Activated gamma-delta T cell (primary cell): Measurements from ENCODE around the gene SPATA31C1.
"Not testable (repeated sequence)": the region's sequence is repeated elsewhere in the genome, so short reads cannot be mapped to it uniquely, and the experiment has no call there.

Source experiments
- DNase-seq: peaks from one replicate; lab custom pipeline; 2025; lab: John Stamatoyannopoulos, UW
- total RNA-seq, 2 donors: gene quantifications; one replicate each; lab custom pipeline; 2026; lab: John Stamatoyannopoulos, UW

Gene SPATA31C1
- total RNA-seq, result 0 reads per million in 2 donors

DNA sequence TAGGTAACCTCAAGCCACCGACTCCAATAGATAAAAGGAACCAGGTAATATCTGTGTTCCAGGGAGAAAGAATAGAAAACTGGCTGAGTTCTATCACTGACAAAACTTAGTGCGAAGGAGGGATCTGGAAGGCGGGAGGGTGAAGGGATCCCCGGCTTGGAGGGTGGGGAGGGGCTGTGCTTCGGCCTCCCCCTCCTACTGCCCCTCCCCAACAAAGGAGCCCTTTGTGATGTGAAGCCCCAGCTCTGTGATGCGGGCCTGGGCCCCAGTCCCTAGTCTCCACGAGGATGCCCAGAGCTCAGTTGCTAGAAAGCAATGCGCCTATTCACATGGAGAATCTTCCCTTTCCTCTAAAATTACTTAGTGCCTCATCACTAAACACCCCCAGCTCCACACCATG is at the start of gene SPATA31C1:
TSS of gene SPATA31C1 (plus strand) at position 301 of the 400 bp plus-strand sequence.
- not testable (repeated sequence) for DNase-seq

DNA sequence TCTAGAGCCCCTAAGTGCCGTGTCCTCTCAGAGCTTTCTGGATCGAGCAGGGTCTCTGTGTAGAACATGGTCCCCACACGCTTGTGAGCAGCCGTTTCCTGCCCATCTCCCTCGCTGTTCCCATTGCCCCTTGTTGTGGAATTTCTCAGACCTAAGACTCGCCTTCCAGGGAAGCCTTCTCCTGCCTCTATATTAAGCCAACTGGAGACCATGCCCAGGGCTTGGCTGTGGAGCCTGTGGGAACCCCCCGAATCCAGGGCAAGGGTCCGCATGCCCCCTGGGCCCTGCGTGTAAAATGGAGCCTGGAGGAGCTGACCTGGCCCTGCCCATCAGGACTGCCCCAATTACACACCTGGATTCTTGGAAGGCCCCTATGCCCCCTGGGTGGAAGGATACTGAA is 49.6 kb upstream of the SPATA31C1 start:
- DNase-seq, result no peak

GRCh38 chr9:87868635-87869034 is 49.1 kb upstream of the SPATA31C1 start:
- DNase-seq, result no peak

DNA sequence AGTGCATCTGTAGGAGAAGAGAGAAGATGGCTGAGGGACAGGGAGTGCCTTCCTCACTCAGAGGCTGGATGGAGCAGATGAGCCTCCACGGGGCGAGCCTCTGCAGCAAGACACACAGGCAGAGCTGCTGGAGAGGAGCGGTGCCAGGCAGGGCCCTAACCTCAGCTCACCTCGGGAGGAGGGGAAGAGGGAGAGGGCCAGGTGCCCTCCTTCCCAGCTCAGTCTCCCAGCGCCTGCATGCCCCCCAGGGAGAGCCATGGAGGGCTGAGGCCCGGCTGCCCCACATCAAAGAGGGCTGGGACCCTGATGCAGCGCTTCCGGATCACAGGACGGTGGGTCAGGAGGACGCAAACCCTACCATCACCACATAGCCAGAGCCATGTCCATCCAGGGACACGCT is 48.7 kb upstream of the SPATA31C1 start:
- DNase-seq, result no peak

DNA sequence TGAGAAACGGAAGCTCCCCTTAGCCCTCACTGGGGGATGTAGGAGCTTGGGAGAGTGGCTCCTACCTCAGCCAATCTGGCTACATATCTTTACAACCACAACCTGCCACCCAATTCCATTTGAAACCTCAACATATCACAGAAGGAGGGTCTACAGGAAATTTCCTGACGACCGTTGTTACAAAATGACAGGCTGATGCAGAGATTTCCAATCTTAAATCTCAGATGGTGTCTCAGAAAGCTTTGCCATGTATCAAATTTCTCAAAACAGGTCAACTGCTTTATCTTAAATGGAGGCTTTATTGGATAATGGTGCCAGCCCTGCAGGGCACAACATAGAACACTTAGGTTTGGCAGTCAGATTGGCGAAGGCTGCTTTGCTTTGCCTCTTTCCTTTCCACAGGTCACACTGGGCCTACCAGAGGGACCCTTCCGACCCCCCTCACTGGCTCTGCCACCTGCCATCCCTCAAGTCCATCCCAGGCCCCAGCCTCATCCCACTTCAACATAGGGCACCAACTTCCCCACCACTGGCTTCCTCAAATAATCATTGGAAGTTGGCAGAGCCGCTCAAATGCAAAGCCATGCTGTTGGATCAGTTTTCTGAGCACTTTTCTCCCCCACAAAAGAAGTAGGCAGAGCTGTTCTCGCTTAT is 46.2 kb upstream of the SPATA31C1 start:
- DNase-seq, result no peak

DNA sequence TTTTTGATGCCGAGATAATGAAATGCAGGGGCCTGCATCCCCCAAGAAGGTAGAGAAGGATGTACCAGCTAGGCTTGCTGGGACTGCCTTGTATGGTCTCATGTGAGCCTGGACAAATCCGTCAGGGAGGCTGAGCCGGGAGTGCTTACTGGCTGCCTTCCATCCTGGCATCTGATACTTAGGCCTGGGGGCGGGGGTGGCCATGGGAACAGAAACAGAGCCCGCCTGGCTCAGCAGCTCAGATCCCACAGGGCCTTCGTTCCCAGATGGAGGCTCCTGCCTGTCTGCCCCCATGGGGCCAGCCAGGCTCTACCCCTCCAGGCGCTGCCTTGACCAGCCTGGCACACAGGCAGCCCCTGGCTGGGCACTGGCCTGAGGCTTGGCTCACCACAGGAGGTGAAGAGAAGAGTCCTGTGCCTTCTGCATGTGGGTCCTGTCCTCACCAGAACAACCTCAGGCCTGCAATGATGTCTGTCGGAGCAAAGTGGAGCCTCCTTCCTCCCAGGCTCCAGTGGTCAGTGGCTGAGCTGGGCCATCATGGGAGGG is 45.6 kb upstream of the SPATA31C1 start:
- DNase-seq, result no peak

DNA sequence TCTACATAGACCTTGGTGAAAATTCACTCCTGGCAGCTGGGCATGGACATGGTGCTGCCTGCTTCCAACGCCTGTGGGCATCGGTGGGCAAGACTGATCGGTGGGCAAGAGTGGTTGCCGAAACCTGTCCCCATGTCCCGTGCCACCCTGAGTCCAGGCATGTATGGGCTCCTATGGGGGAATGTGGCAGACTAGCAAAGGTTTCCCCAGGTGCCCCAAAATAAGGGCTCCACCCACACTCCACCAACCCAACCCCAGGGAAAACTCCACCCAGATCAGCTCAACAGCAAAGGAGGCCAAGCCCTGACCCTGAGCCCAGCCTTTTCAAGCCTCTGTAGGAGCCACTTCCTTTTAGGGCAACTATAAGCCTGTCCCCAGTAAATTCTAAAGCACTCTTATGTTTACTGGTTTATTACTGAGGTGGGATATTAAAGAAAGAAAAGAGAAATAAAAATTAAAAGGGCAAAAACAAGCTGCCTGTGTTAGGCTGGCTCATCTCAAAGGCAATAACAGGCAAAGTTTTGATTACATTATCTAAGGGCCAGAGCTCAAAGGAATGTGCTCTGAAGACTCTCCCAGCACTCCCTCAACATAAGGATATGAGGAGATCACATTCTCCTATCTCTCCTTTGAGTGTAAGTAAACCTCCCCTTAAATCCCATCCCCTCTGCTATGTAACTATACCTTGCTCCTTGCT is 44.0 kb upstream of the SPATA31C1 start:
- DNase-seq, result no peak

DNA sequence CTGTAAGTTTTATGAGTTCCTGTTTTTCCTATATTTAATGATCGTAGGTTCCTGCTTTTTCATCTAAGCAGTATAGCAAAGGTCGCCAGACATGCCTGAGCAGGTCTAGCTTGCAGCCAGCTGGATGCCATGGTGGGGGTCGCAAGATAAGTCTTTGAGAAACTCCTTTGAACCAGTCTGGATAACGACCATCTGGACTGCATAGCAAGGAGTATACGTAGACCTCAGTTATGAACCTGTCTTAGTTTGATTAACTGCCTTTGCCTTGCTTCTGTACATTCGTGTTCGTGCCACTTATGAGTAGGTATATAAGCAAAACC is 43.5 kb upstream of the SPATA31C1 start:
- DNase-seq, result no peak

DNA sequence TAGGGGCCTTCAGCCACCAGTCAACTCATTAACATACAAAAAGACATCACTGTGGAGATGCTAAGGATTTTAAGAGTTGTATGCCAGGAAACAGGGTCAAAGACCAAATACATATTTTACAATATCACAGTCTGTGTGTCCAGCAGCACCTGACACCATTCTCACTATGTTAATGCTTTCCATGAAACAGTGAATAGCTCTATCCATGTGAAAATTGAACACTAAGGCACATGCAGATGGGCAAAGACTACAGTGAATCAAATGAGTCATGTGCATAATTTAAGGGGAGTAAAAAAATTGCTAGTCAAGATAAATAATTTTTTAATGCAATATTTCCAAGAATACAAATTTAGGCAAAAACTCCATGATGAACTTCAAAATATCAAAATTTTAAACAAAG is 42.7 kb upstream of the SPATA31C1 start:
- no peak for DNase-seq

DNA sequence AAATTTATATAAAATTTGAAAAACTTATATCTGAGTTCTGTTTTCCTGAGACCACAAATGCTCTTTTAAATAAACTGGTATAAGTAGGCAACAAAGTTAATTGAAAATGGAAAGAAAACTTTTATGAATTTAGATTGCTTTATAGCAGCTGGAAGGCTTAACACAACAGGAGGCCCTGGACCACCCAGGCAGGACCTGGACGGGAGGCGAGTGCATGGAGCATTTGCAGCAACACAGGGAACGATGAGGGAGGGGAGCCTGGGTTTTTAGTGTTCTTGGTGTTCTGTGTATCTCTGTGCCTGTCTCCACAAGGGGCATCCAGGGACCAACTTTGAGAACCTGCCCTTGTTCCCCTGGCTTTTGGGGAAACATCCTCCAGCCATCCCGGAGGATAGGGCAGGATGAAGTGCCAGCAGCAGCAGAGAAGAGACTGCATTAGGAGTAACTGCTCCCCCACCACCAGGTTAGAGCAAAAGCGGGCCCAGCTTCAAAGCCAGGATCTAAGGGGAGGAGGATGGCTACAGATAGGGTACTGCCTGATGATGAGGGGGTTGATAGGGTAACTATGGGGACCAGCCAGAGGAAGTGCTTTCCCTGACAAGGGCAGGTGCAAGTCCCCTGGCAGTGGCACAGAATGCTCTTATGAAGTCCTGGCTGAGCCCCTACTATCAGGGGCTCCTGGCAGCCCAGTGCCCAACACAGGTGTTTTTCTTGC is 41.8 kb upstream of the SPATA31C1 start:
- no peak for DNase-seq

GRCh38 chr9:87876708-87877107 is 41.1 kb upstream of the SPATA31C1 start:
- no peak for DNase-seq

- DNase-seq, result no peak
These were observed 38.7 kb upstream of the SPATA31C1 start for GRCh38 chr9:87878989-87879511.

- DNase-seq, result no peak
These were observed 37.6 kb upstream of the SPATA31C1 start for GRCh38 chr9:87880116-87880515.

- DNase-seq, result no peak
These were observed 37.1 kb upstream of the SPATA31C1 start for GRCh38 chr9:87880683-87881082.

- DNase-seq, result no peak
These were observed 35.1 kb upstream of the SPATA31C1 start, which contains the start of gene SPATA31E1 for GRCh38 chr9:87882627-87883026. SPATA31E1 (plus strand) TSS chr9:87882877; CDS start chr9:87882892, 15 bp downstream.

- no peak for DNase-seq
These were observed 34.5 kb upstream of the SPATA31C1 start for GRCh38 chr9:87883274-87883673.

DNA sequence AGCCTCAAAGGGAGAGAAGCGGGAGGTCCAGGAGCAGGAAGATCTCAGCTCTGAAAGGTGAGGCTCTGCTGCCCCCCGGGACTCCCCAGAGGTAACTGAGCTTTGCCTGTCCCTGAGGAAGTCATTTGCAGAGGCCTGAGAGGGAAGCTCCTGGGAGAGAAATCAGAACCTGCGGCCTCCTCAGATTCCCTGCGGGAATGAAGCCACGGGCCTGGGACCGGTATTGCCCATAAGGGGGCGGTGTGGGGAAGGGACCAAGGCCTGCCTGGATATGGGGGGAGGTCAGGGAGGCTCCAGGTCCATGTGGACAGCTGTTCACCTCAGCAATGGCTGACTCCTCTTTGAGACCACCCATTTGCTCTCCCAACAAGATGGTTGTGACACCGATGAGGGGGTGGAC is 33.8 kb upstream of the SPATA31C1 start:
- DNase-seq, result no peak

- DNase-seq, result no peak
These were observed 32.9 kb upstream of the SPATA31C1 start for GRCh38 chr9:87884578-87885459.

GRCh38 chr9:87885484-87886189 is 32.1 kb upstream of the SPATA31C1 start:
- no peak for DNase-seq

DNA sequence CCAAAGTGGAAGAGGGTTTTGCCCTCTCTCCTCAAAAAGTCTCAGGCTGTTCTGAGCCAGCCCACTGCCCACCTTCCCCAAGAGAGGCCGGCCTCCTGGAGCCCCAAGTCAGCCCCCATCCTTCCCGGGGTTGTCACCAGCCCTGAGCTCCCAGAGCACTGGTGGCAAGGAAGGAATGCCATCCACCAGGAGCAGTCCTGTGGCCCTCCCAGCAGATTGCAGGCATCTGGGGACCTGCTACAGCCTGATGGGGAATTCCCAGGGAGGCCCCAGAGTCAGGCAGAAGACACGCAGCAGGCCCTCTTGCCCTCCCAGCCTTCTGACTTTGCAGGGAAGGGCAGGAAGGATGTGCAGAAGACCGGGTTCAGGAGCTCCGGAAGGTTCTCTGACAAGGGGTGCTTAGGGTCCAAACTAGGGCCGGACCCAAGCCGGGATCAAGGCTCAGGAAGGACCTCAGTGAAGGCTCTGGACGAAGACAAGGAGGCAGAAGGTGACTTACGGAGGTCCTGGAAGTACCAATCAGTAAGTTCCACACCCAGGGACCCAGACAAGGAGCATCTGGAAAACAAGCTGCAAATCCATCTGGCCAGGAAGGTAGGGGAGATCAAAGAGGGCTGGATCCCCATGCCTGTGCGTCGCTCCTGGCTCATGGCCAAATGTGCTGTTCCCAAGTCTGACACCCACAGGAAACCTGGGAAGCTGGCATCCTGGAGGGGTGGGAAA is 31.4 kb upstream of the SPATA31C1 start:
- DNase-seq, result no peak
